GM20000 (cell line): ENCODE results near the gene CERS6.

Experiments used
- DNase-seq: peaks from one replicate; pipeline ENCODE4 v3.0.0; 2012; ENCODE audit warnings: low spot score
- CTCF ChIP-seq: IDR thresholded peaks from 2 replicates; pipeline ENCODE4 v1.5.1; 2012; ENCODE audit warnings: mild to moderate bottlenecking, control low read depth; ENCODE audit errors: extremely low read depth, missing control alignments

Gene CERS6

GRCh38 chr2:168528469-168528868, 72.4 kb downstream of the CERS6 start:
- no peak for DNase-seq

GRCh38 chr2:168529054-168529833, 73.2 kb downstream of the CERS6 start:
- DNase-seq: no peak
- no peak for TF ChIP-seq CTCF

More at GRCh38 chr2:168528469-168528868, 72.4 kb downstream of the CERS6 start:
- no peak for TF ChIP-seq CTCF

GRCh38 chr2:168529900-168530561, 74.0 kb downstream of the CERS6 start:
- no peak for TF ChIP-seq CTCF
- no peak for DNase-seq

- DNase-seq: no peak
- no peak for TF ChIP-seq CTCF
Measured at GRCh38 chr2:168530982-168531622, 75.0 kb downstream of the CERS6 start.

- no peak for TF ChIP-seq CTCF
- no peak for DNase-seq
Measured at GRCh38 chr2:168534926-168535325, 78.9 kb downstream of the CERS6 start.

GRCh38 chr2:168536925-168537466, 80.9 kb downstream of the CERS6 start:
- DNase-seq: no peak
- TF ChIP-seq CTCF: no peak

- no peak for DNase-seq
- TF ChIP-seq CTCF: no peak
Measured at GRCh38 chr2:168538133-168538532, 82.1 kb downstream of the CERS6 start.
